RWPE2 (cell line): ENCODE data around the gene ASB1.
A peak's percentile ranks its signal among the peaks of the same experiment; 100 is the strongest.

ENCODE experiments used
- ATAC-seq: fragments of 200-7000 bp; cut with Tn5 transposase; 3 replicates; pipeline ENCODE4 v1.9.1; 2021; ENCODE audit warnings: low read depth
- DNase-seq: peaks from one replicate; pipeline ENCODE4 v3.0.0-alpha.2; 2020; ENCODE audit warnings: low spot score
- H3K27ac ChIP-seq: fragments of 450-650 bp; 2 replicates; pipeline ENCODE4 v1.5.1; 2017; ENCODE audit warnings: mild to moderate bottlenecking; ENCODE audit not compliant: poor library complexity, severe bottlenecking
- H3K27me3 ChIP-seq: fragments of 250-450 bp; sonication (Bioruptor Pico); 2 replicates; pipeline ENCODE4 v1.5.1; 2021; ENCODE audit warnings: mild to moderate bottlenecking, moderate library complexity; ENCODE audit not compliant: insufficient read depth, poor library complexity, severe bottlenecking
- H3K36me3 ChIP-seq: fragments of 250-450 bp; sonication (Bioruptor Pico); 2 replicates; pipeline ENCODE4 v1.5.1; 2020; ENCODE audit warnings: low read depth, mild to moderate bottlenecking, moderate library complexity
- H3K4me1 ChIP-seq: fragments of 250-450 bp; sonication (Bioruptor Pico); 2 replicates; pipeline ENCODE4 v1.5.1; 2021; ENCODE audit warnings: mild to moderate bottlenecking, moderate library complexity; ENCODE audit not compliant: insufficient read depth, poor library complexity, severe bottlenecking
- H3K4me3 ChIP-seq: fragments of 250-450 bp; sonication (Bioruptor Pico); 2 replicates; pipeline ENCODE4 v1.5.1; 2021; ENCODE audit warnings: mild to moderate bottlenecking, moderate library complexity; ENCODE audit not compliant: severe bottlenecking
- H3K9me3 ChIP-seq: fragments of 250-450 bp; sonication (Bioruptor Pico); 2 replicates; pipeline ENCODE4 v1.5.1; 2021; ENCODE audit warnings: mild to moderate bottlenecking, moderate library complexity; ENCODE audit not compliant: severe bottlenecking
- TF ChIP-seq, protein P1 (sequence below): fragments of 450-650 bp; IDR thresholded peaks from one replicate; pipeline ENCODE4 v1.5.1; 2017; ENCODE audit warnings: mild to moderate bottlenecking, moderate library complexity; ENCODE audit not compliant: poor library complexity, severe bottlenecking

Gene ASB1

DNA sequence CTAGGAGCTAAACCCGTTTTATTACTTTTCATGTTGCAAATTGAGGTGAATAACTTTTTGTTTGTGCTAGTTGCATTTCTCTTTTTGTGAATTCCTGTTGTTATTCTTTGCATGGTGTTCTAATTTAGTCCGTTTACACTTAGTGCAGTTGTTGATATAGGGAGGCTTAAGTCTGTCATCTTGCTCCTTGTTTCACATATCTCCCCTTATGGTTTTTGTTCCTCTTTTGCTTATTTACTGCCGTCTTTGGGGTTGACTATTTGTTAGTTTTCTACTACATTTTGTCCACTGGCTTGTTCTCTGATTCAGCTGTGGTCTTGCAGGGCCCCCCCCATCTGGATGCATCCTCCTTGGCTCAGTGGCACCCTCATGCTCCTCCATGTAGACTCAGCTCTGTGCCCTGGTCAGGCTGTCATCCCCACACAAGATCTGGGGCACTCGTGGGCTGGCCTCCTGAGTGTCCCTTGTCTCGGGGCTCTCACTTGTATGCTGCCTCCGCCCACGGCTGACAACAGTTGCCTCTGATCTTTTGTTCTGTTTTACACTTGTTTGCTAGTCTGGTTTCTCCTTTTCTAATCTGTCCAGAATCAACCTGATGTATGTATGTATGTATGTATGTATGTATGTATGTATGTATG, 42.9 kb upstream of the ASB1 start:
- ATAC-seq = no peak
- TF ChIP-seq, protein P1, sequence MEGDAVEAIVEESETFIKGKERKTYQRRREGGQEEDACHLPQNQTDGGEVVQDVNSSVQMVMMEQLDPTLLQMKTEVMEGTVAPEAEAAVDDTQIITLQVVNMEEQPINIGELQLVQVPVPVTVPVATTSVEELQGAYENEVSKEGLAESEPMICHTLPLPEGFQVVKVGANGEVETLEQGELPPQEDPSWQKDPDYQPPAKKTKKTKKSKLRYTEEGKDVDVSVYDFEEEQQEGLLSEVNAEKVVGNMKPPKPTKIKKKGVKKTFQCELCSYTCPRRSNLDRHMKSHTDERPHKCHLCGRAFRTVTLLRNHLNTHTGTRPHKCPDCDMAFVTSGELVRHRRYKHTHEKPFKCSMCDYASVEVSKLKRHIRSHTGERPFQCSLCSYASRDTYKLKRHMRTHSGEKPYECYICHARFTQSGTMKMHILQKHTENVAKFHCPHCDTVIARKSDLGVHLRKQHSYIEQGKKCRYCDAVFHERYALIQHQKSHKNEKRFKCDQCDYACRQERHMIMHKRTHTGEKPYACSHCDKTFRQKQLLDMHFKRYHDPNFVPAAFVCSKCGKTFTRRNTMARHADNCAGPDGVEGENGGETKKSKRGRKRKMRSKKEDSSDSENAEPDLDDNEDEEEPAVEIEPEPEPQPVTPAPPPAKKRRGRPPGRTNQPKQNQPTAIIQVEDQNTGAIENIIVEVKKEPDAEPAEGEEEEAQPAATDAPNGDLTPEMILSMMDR = no peak
- no peak for DNase-seq

DNA sequence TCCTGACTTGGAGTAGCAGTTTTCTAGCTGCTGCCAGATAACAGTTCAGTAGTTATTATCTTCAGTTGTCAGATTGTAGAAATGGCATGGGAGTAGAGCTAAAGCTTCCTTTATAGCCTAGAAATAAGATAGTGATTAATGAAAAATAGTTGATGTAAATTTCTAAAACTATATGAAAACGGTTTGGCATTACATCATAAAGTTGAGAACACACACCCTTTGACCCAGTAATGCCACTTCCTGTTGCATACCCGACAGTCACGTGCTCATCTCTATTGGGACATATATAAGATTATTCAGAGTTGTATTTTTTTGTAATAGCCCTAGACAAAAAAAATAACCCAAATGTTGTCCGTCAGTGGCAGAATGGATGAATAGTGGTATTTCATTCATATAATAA, 39.4 kb upstream of the ASB1 start:
- Histone ChIP-seq H3K27me3 (no peaks in the 10 kb centered on the region), H3K4me1 (peaks cover 32% of the 10 kb centered on the region), H3K4me3 (no peak overlapping the region), H3K9me3 (no peaks in the 10 kb centered on the region), H3K27ac (peak overlapping the region; percentile 27), H3K36me3 (peaks cover 16% of the 10 kb centered on the region; the same call in 1 of the 2 replicates)
- no peak for ATAC-seq
- no peak for DNase-seq
- TF ChIP-seq, protein P1 = no peak

More for the DNA sequence above, 42.9 kb upstream of the ASB1 start:
- no peak overlapping the region for H3K27ac ChIP-seq
- H3K4me1 ChIP-seq = peaks cover 33% of the 10 kb centered on the region
- H3K4me3 ChIP-seq = no peak overlapping the region
- H3K36me3 ChIP-seq = peaks cover 12% of the 10 kb centered on the region; the same call in 1 of the 2 replicates
- no peaks in the 10 kb centered on the region for H3K9me3 ChIP-seq
- H3K27me3 ChIP-seq = no peaks in the 10 kb centered on the region

DNA sequence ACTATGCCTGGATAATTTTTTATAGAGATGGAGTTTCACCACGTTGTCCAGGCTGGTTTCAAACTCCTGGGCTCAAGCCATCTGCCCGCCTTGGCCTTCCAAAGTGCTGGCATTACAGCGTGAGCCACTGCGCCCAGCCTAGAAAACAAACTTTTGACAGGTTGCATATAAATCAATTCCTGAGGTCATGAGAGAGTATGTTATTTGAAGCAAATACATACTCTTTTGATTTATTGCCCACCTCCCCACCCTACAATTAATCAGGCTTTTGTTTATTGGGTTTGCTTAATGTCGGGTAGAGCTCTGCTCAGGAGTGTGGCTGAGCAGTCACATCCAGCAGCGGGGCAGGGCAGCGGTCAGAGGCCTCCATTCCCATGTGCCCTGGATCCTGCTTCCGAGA, 37.9 kb upstream of the ASB1 start:
- TF ChIP-seq, protein P1 = no peak
- no peak for DNase-seq
- no peaks in the 10 kb centered on the region for H3K9me3 ChIP-seq
- H3K4me3 ChIP-seq = no peak overlapping the region
- ATAC-seq = no peak
- H3K4me1 ChIP-seq = peaks cover 32% of the 10 kb centered on the region
- H3K27me3 ChIP-seq = no peaks in the 10 kb centered on the region
- peaks cover 12% of the 10 kb centered on the region; the same call in 1 of the 2 replicates for H3K36me3 ChIP-seq
- H3K27ac ChIP-seq = peak overlapping the region; percentile 94

- Histone ChIP-seq H3K27me3 (no peaks in the 10 kb centered on the region), H3K9me3 (no peaks in the 10 kb centered on the region), H3K4me1 (peaks cover 32% of the 10 kb centered on the region), H3K36me3 (peaks cover 9% of the 10 kb centered on the region; the same call in 1 of the 2 replicates), H3K4me3 (no peak overlapping the region), H3K27ac (peak overlapping the region; percentile 94)
- DNase-seq (no peak), ATAC-seq (peak; percentile 91)
- TF ChIP-seq, protein P1 = no peak
These were observed 36.6 kb upstream of the ASB1 start for GRCh38 chr2:238389988-238390589.

- Histone ChIP-seq H3K9me3 (no peaks in the 10 kb centered on the region), H3K27me3 (no peaks in the 10 kb centered on the region), H3K4me3 (no peak overlapping the region), H3K4me1 (peaks cover 32% of the 10 kb centered on the region), H3K36me3 (peaks cover 9% of the 10 kb centered on the region; the same call in 1 of the 2 replicates), H3K27ac (peak overlapping the region; percentile 94)
- no peak for DNase-seq
- TF ChIP-seq, protein P1 = no peak
- ATAC-seq = no peak
These were observed 35.6 kb upstream of the ASB1 start for GRCh38 chr2:238391042-238391689.
